ENCODE data around the gene CGNL1.

DNA sequence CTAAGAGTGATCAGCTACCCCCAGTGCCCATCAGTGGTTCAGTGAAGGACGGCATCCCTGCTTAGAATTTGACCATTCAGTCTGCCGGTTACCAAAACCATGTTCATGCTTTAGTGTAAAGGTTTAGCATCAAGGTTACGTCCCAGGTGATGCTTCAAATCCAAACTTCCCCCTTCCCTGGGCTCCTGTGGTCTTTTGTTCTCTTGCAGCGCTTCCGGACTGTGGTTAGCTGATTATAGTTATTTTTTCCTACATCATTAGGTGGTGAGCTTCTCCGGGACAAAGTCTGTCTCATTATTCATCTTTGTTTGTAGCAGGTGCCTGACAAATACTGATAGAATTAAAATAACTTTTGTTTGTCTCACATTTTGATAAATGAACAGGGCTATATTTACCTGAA is 187.1 kb downstream of the CGNL1 start:
- TF ChIP-seq TEAD4 (IDR thresholded peaks at IDR 0.05) (no peak), ZBTB7A (IDR thresholded peaks at IDR 0.05; ENCODE audit: low read depth) (no peak), RAD21 (IDR thresholded peaks at IDR 0.05; ENCODE audit: low read depth) (no peak), EP300 (IDR thresholded peaks at IDR 0.05; ENCODE audit: borderline replicate concordance) (no peak), NFIC (IDR thresholded peaks at IDR 0.05) (no peak), FOXM1 (IDR thresholded peaks at IDR 0.05; ENCODE audit: borderline replicate concordance, low read depth) (no peak), CREB1 (IDR thresholded peaks at IDR 0.05; ENCODE audit: low read depth) (no peak), TAF1 (IDR thresholded peaks at IDR 0.05; ENCODE audit: low read depth) (no peak)
- TF ChIP-seq, protein P1, sequence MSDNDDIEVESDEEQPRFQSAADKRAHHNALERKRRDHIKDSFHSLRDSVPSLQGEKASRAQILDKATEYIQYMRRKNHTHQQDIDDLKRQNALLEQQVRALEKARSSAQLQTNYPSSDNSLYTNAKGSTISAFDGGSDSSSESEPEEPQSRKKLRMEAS (IDR thresholded peaks at IDR 0.05), result no peak
- TF ChIP-seq, protein P2, sequence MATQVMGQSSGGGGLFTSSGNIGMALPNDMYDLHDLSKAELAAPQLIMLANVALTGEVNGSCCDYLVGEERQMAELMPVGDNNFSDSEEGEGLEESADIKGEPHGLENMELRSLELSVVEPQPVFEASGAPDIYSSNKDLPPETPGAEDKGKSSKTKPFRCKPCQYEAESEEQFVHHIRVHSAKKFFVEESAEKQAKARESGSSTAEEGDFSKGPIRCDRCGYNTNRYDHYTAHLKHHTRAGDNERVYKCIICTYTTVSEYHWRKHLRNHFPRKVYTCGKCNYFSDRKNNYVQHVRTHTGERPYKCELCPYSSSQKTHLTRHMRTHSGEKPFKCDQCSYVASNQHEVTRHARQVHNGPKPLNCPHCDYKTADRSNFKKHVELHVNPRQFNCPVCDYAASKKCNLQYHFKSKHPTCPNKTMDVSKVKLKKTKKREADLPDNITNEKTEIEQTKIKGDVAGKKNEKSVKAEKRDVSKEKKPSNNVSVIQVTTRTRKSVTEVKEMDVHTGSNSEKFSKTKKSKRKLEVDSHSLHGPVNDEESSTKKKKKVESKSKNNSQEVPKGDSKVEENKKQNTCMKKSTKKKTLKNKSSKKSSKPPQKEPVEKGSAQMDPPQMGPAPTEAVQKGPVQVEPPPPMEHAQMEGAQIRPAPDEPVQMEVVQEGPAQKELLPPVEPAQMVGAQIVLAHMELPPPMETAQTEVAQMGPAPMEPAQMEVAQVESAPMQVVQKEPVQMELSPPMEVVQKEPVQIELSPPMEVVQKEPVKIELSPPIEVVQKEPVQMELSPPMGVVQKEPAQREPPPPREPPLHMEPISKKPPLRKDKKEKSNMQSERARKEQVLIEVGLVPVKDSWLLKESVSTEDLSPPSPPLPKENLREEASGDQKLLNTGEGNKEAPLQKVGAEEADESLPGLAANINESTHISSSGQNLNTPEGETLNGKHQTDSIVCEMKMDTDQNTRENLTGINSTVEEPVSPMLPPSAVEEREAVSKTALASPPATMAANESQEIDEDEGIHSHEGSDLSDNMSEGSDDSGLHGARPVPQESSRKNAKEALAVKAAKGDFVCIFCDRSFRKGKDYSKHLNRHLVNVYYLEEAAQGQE (IDR thresholded peaks at IDR 0.05; ENCODE audit: low read depth), result no peak
